ENCODE measurements around the gene GPR158. TPM values are rescaled to one million over a fixed set of nuclear protein-coding genes. Genes with fewer than 3 reads are reported as not detected.

The GPR158 gene
- total RNA-seq, 1 donor from 2014 or later, result 0.10 TPM

DNA sequence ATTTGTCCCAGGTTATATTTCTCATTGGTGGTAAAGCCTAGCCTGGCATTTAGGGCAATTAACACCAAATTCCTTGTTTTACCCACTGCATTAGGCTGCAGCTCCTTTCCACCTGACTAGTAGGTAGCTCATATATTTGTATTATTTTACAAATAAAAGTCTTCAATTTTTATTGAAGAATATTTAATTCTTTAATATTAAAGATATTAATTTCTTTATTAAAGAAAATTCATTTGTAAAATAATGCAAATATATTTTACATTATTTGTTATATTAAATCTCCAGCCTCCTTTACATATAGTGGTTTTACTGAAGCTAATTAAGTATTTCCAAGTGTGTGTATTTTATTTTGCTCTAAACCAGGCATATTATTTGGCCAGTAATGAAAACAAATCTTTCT is 361.2 kb downstream of the GPR158 start:
- no peak overlapping the region for H3K4me3 Mint-ChIP-seq (ENCODE audit: low read depth)
- no peaks in the 10 kb centered on the region for H3K9me3 Mint-ChIP-seq (ENCODE audit: low read depth)
- H3K36me3 Mint-ChIP-seq (ENCODE audit: insufficient read depth), result no peaks in the 10 kb centered on the region
- DNase-seq (ENCODE audit: low spot score, unreplicated experiment), result no peak
- H3K4me1 Mint-ChIP-seq (ENCODE audit: low read depth), result no peaks in the 10 kb centered on the region
- no peak for TF ChIP-seq CTCF (IDR thresholded peaks at IDR 0.05; ENCODE audit: unreplicated experiment)
- no peak overlapping the region for H3K27ac Mint-ChIP-seq
- H3K27me3 Mint-ChIP-seq, result no peaks in the 10 kb centered on the region

DNA sequence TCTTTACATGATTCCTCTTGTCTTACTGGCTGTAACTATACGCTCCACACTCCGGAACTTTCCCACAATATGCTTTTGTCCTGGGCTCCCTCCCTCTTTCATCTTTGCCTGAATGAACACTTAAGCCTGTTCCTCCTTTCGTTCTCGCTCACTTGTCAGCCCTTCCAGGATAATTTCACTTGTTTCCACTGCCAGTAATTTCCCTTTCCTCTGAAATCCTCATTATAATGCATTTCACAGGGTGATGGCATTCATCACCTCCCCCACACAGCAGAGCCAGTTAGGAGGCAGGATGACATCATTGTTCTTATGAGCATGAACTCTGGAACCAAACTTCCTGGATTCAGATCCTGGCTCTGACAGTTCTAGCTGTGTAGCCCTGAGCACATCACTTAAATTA is 372.6 kb downstream of the GPR158 start:
- Mint-ChIP-seq H3K36me3 (ENCODE audit: insufficient read depth) (no peaks in the 10 kb centered on the region), H3K27ac (no peak overlapping the region), H3K27me3 (no peaks in the 10 kb centered on the region), H3K4me1 (ENCODE audit: low read depth) (no peaks in the 10 kb centered on the region), H3K4me3 (ENCODE audit: low read depth) (no peak overlapping the region), H3K9me3 (ENCODE audit: low read depth) (no peaks in the 10 kb centered on the region)
- no peak for DNase-seq (ENCODE audit: low spot score, unreplicated experiment)
- TF ChIP-seq CTCF (IDR thresholded peaks at IDR 0.05; ENCODE audit: unreplicated experiment), result no peak

GRCh38 chr10:25552283-25552919 is 377.6 kb downstream of the GPR158 start:
- Mint-ChIP-seq H3K27me3 (no peaks in the 10 kb centered on the region), H3K4me3 (ENCODE audit: low read depth) (no peak overlapping the region), H3K27ac (no peak overlapping the region), H3K9me3 (ENCODE audit: low read depth) (no peaks in the 10 kb centered on the region), H3K4me1 (ENCODE audit: low read depth) (no peaks in the 10 kb centered on the region), H3K36me3 (ENCODE audit: insufficient read depth) (no peaks in the 10 kb centered on the region)
- no peak for DNase-seq (ENCODE audit: low spot score, unreplicated experiment)
- no peak for TF ChIP-seq CTCF (IDR thresholded peaks at IDR 0.05; ENCODE audit: unreplicated experiment)

DNA sequence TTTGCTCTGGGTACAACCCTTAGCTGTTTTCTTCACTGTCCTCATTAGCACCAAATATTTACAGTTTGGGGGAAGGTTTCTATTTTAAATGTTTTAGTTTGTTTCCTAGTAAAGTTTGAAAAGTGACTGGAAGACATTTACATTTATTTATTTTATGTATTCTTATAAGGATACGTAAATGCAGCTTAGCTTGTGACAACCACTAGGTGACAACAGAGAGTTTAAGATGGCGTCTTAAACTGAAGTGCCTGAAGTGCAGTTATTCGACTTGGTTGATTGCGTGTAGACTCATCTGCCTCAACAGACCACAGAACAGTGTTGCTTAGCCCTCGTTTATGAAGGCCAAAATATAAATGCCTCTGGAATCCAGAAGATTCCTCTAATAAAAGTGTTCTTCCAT is 381.1 kb downstream of the GPR158 start:
- DNase-seq (ENCODE audit: low spot score, unreplicated experiment), result no peak

GRCh38 chr10:25556457-25556856 is 381.7 kb downstream of the GPR158 start:
- H3K27ac Mint-ChIP-seq, result no peak overlapping the region
- peaks cover 1% of the 10 kb centered on the region for H3K4me1 Mint-ChIP-seq (ENCODE audit: low read depth)

More for the DNA sequence above, 381.1 kb downstream of the GPR158 start:
- Mint-ChIP-seq H3K27me3 (no peaks in the 10 kb centered on the region), H3K4me3 (ENCODE audit: low read depth) (no peak overlapping the region), H3K36me3 (ENCODE audit: insufficient read depth) (no peaks in the 10 kb centered on the region), H3K9me3 (ENCODE audit: low read depth) (no peaks in the 10 kb centered on the region), H3K4me1 (ENCODE audit: low read depth) (peaks cover 1% of the 10 kb centered on the region), H3K27ac (no peak overlapping the region)
- TF ChIP-seq CTCF (IDR thresholded peaks at IDR 0.05; ENCODE audit: unreplicated experiment), result peak; percentile 18

More at GRCh38 chr10:25556457-25556856, 381.7 kb downstream of the GPR158 start:
- Mint-ChIP-seq H3K9me3 (ENCODE audit: low read depth) (no peaks in the 10 kb centered on the region), H3K36me3 (ENCODE audit: insufficient read depth) (no peaks in the 10 kb centered on the region), H3K4me3 (ENCODE audit: low read depth) (no peak overlapping the region), H3K27me3 (no peaks in the 10 kb centered on the region)
- no peak for DNase-seq (ENCODE audit: low spot score, unreplicated experiment)
- TF ChIP-seq CTCF (IDR thresholded peaks at IDR 0.05; ENCODE audit: unreplicated experiment), result no peak

All from progenitor cell of endocrine pancreas (in vitro differentiated cells).